SK-N-MC (cell line): Measurements from ENCODE around the gene CD28.

Experiments
- DNase-seq: peaks from one replicate; pipeline ENCODE4 v3.0.0-alpha.2; 2011; ENCODE audit warnings: low read depth, low spot score
- H3K27ac ChIP-seq: fragments of 200-600 bp; sonication (generic); 2 replicates; pipeline ENCODE4 v1.5.1; 2016; ENCODE audit warnings: mixed run types
- H3K36me3 ChIP-seq: fragments of 200-600 bp; sonication (generic); 2 replicates; pipeline ENCODE4 v1.6.1; 2017; ENCODE audit warnings: antibody characterized with exemption, low read length, mixed read lengths; ENCODE audit not compliant: insufficient read depth
- H3K4me3 ChIP-seq: fragments of 200-600 bp; sonication (generic); 2 replicates; pipeline ENCODE4 v1.5.1; 2016
- H3K9ac ChIP-seq: fragments of 200-600 bp; sonication (generic); 2 replicates; pipeline ENCODE4 v1.8.0; 2017; ENCODE audit warnings: mixed run types, mixed read lengths; ENCODE audit not compliant: insufficient read length
- H3K9me3 ChIP-seq: fragments of 200-600 bp; sonication (generic); 2 replicates; pipeline ENCODE4 v1.6.1; 2017; ENCODE audit warnings: low read depth, mild to moderate bottlenecking, antibody characterized with exemption, low read length, moderate library complexity, mixed read lengths
- EZH2 ChIP-seq: fragments of 200-600 bp; sonication (generic); IDR thresholded peaks from one replicate; pipeline ENCODE4 v1.6.1; 2017; ENCODE audit warnings: antibody characterized with exemption
- FOXP2 ChIP-seq: optimal IDR thresholded peaks from 2 replicates; pipeline ENCODE3; 2011; ENCODE audit warnings: mild to moderate bottlenecking, moderate library complexity; ENCODE audit not compliant: insufficient read depth; ENCODE audit errors: extremely low read length, control extremely low read depth
- POLR2AphosphoS5 ChIP-seq: IDR thresholded peaks from 2 replicates; pipeline ENCODE4 v1.6.1; 2012; ENCODE audit warnings: mild to moderate bottlenecking, low read depth, low read length, borderline replicate concordance

CD28 gene

GRCh38 chr2:203786549-203787351 lies 80.3 kb downstream of the CD28 start:
- H3K27ac ChIP-seq = peak overlapping the region; percentile 85
- H3K4me3 ChIP-seq = peak overlapping the region; percentile 7; the same call in 1 of the 2 replicates
- TF ChIP-seq FOXP2 (no peak), EZH2 (no peak), POLR2AphosphoS5 (no peak)
- no peaks in the 10 kb centered on the region for H3K9me3 ChIP-seq
- H3K36me3 ChIP-seq = no peaks in the 10 kb centered on the region
- peak; percentile 57 for DNase-seq
- peak overlapping the region; percentile 49 for H3K9ac ChIP-seq

GRCh38 chr2:203787979-203788378 lies 81.5 kb downstream of the CD28 start:
- DNase-seq = no peak
- no peak for TF ChIP-seq EZH2
- TF ChIP-seq FOXP2 = no peak
- no peak for TF ChIP-seq POLR2AphosphoS5
- H3K9me3 ChIP-seq = no peaks in the 10 kb centered on the region
- no peak overlapping the region for H3K9ac ChIP-seq
- no peak overlapping the region for H3K4me3 ChIP-seq
- no peak overlapping the region for H3K27ac ChIP-seq
- no peaks in the 10 kb centered on the region for H3K36me3 ChIP-seq
